H1 (cell line): Measurements from ENCODE around the gene ASTN2. TPM values are rescaled to one million over a fixed set of nuclear protein-coding genes. Genes with fewer than 3 reads are reported as not detected.

ENCODE experiments used
- CTCF ChIA-PET: fragments of 300-600 bp; sonication (Branson Sonifier 250); formaldehyde crosslinking; loops from one replicate; lab custom pipeline; 2021; ENCODE audit not compliant: partially characterized antibody; lab: Charles Lee
- POLR2A ChIA-PET: fragments of 300-600 bp; sonication (Branson Sonifier 250); formaldehyde crosslinking; loops from one replicate; lab custom pipeline; 2021; ENCODE audit warnings: inconsistent platforms; ENCODE audit not compliant: partially characterized antibody; lab: Charles Lee
- DNase-seq, 2 experiments: peaks; one replicate each; pipeline versions ENCODE4 v3.0.0 to v3.0.0-alpha.2; 2010 to 2022; ENCODE audit warnings: low spot score in 2 of 2, low read depth in 1 of 2, mixed read lengths in 1 of 2
- FAIRE-seq: peaks from 2 replicates; lab custom pipeline; 2011; peaks lifted over from hg19 to GRCh38; lab: Jason Lieb, UNC
- H2AFZ ChIP-seq: 2 replicates; pipeline ENCODE4 v1.8.1; 2012; ENCODE audit warnings: low read length, inconsistent platforms
- H2AK5ac ChIP-seq: 2 replicates; pipeline ENCODE4 v1.6.1; 2013; ENCODE audit warnings: low read depth, low read length
- H2BK120ac ChIP-seq: replicated peaks from 2 replicates; pipeline ENCODE3; 2013; ENCODE audit warnings: low read depth, low read length, inconsistent platforms
- H2BK12ac ChIP-seq: 2 replicates; pipeline ENCODE4 v1.6.1; 2013; ENCODE audit warnings: low read depth, low read length
- H2BK15ac ChIP-seq: 2 replicates; pipeline ENCODE4 v1.6.1; 2013; ENCODE audit warnings: low read length
- H2BK20ac ChIP-seq: 2 replicates; pipeline ENCODE4 v1.6.1; 2013; ENCODE audit warnings: low read length
- H2BK5ac ChIP-seq: 2 replicates; pipeline ENCODE4 v1.6.1; 2013; ENCODE audit warnings: low read depth, low read length
- H3K14ac ChIP-seq: 2 replicates; pipeline ENCODE4 v1.6.1; 2013; ENCODE audit warnings: inconsistent platforms; ENCODE audit not compliant: insufficient read length
- H3K18ac ChIP-seq: 2 replicates; pipeline ENCODE4 v1.6.1; 2013; ENCODE audit warnings: low read length; ENCODE audit errors: extremely low read depth
- H3K23ac ChIP-seq: 2 replicates; pipeline ENCODE4 v1.6.1; 2013; ENCODE audit warnings: inconsistent platforms; ENCODE audit not compliant: insufficient read length
- H3K23me2 ChIP-seq: 2 replicates; pipeline ENCODE4 v1.6.1; 2013; ENCODE audit warnings: low read depth, low read length
- H3K27ac ChIP-seq: 2 replicates; pipeline ENCODE4 v1.6.1; 2011; ENCODE audit warnings: low read depth, low read length, inconsistent platforms
- H3K27me3 ChIP-seq, 4 experiments: replicated peaks in 1 of 4; 1 replicate in 1 of 4; 2 replicates in 3 of 4; pipeline versions ENCODE4 v1.6.1 to v1.8.1; 2011 to 2013; ENCODE audit warnings: low read length in 3 of 4, mild to moderate bottlenecking in 3 of 4, inconsistent platforms in 2 of 4, mixed read lengths in 2 of 4, moderate library complexity in 1 of 4; ENCODE audit not compliant: control insufficient read depth in 3 of 4, insufficient read depth in 3 of 4; ENCODE audit errors: extremely low read depth in 1 of 4
- H3K36me3 ChIP-seq, 4 experiments: 2 replicates each; pipeline versions ENCODE4 v1.6.1 to v1.8.1; 2011 to 2013; ENCODE audit warnings: mild to moderate bottlenecking in 4 of 4, low read length in 3 of 4, moderate library complexity in 2 of 4, control low read depth in 1 of 4, inconsistent platforms in 1 of 4; ENCODE audit not compliant: insufficient read depth in 4 of 4, control insufficient read depth in 2 of 4
- H3K4ac ChIP-seq: replicated peaks from 2 replicates; pipeline ENCODE3; 2013; ENCODE audit warnings: low read length, low read depth, mixed read lengths, inconsistent platforms; ENCODE audit not compliant: insufficient read length
- H3K4me1 ChIP-seq, 4 experiments: replicated peaks in 1 of 4; 1 replicate in 1 of 4; 2 replicates in 3 of 4; pipeline versions ENCODE4 v1.6.1 to v1.8.1; 2011 to 2013; ENCODE audit warnings: low read length in 3 of 4, inconsistent platforms in 2 of 4, mixed read lengths in 1 of 4; ENCODE audit not compliant: insufficient read depth in 4 of 4, control insufficient read depth in 3 of 4
- H3K4me2 ChIP-seq, 2 experiments: 2 replicates each; pipeline versions ENCODE4 v1.6.1 to v1.8.1; 2011 to 2013; ENCODE audit warnings: low read depth in 2 of 2, low read length in 2 of 2, control low read depth in 1 of 2, inconsistent platforms in 1 of 2, mild to moderate bottlenecking in 1 of 2; ENCODE audit not compliant: insufficient read depth in 1 of 2
- H3K4me3 ChIP-seq, 4 experiments: fragments of 200-600, 300-600 bp in 1 of 4; sonication (generic), shearing (Covaris generic), sonication (Bioruptor Twin) in 1 of 4; 2 replicates each; pipeline versions ENCODE4 v1.5.1 to v1.8.1; 2011 to 2016; ENCODE audit warnings: low read length in 4 of 4, low read depth in 3 of 4, control low read depth in 2 of 4, inconsistent platforms in 2 of 4, mild to moderate bottlenecking in 2 of 4, mixed read lengths in 1 of 4, moderate library complexity in 1 of 4; ENCODE audit not compliant: insufficient read depth in 2 of 4; ENCODE audit errors: extremely low read depth in 1 of 4
- H3K56ac ChIP-seq: replicated peaks from 2 replicates; pipeline ENCODE3; 2013; ENCODE audit warnings: low read depth, mild to moderate bottlenecking, mixed read lengths, low read length, inconsistent platforms; ENCODE audit not compliant: insufficient read length
- H3K79me1 ChIP-seq: 2 replicates; pipeline ENCODE4 v1.6.1; 2013; ENCODE audit warnings: low read depth, low read length, control low read depth
- H3K79me2 ChIP-seq, 2 experiments: 2 replicates each; pipeline versions ENCODE4 v1.6.1 to v1.8.1; 2012 to 2013; ENCODE audit warnings: low read length in 2 of 2, mild to moderate bottlenecking in 2 of 2, inconsistent platforms in 1 of 2; ENCODE audit not compliant: insufficient read depth in 2 of 2, control insufficient read depth in 1 of 2
- H3K9ac ChIP-seq, 4 experiments: replicated peaks in 1 of 4; 1 replicate in 1 of 4; 2 replicates in 3 of 4; pipeline versions ENCODE4 v1.6.1 to v1.8.1; 2011 to 2013; ENCODE audit warnings: low read depth in 3 of 4, low read length in 3 of 4, control low read depth in 2 of 4, mild to moderate bottlenecking in 2 of 4, moderate library complexity in 2 of 4, inconsistent platforms in 1 of 4; ENCODE audit errors: extremely low read depth in 1 of 4
- H3K9me3 ChIP-seq, 2 experiments: 2 replicates each; pipeline versions ENCODE4 v1.6.1 to v1.8.1; 2012 to 2013; ENCODE audit warnings: mild to moderate bottlenecking in 2 of 2, moderate library complexity in 2 of 2, control low read depth in 1 of 2, inconsistent platforms in 1 of 2, low read depth in 1 of 2, low read length in 1 of 2, mixed read lengths in 1 of 2; ENCODE audit not compliant: insufficient read depth in 2 of 2
- H4K20me1 ChIP-seq, 2 experiments: replicated peaks in 1 of 2; 2 replicates each; pipeline versions ENCODE3 to v1.8.1; 2011 to 2013; ENCODE audit warnings: inconsistent platforms in 2 of 2, low read length in 2 of 2, mild to moderate bottlenecking in 1 of 2; ENCODE audit not compliant: insufficient read depth in 2 of 2, control insufficient read depth in 1 of 2
- H4K5ac ChIP-seq: 2 replicates; pipeline ENCODE4 v1.6.1; 2013; ENCODE audit warnings: low read length, low read depth, mixed read lengths, inconsistent platforms; ENCODE audit not compliant: insufficient read length
- H4K8ac ChIP-seq: 2 replicates; pipeline ENCODE4 v1.8.0; 2013; ENCODE audit warnings: mild to moderate bottlenecking, moderate library complexity, low read length, inconsistent platforms; ENCODE audit not compliant: insufficient read depth; ENCODE audit errors: extremely low read depth
- H4K91ac ChIP-seq: replicated peaks from 2 replicates; pipeline ENCODE3; 2013; ENCODE audit warnings: low read length, mixed read lengths, inconsistent platforms; ENCODE audit not compliant: insufficient read length
- BRCA1 ChIP-seq: IDR thresholded peaks from 2 replicates; pipeline ENCODE4 v1.6.1; 2012; ENCODE audit warnings: low read depth, low read length, improper control_type of control experiment
- FOSL1 ChIP-seq: IDR thresholded peaks from 2 replicates; pipeline ENCODE4 v1.6.1; 2011; ENCODE audit warnings: mild to moderate bottlenecking, low read depth, low read length, moderate library complexity; ENCODE audit not compliant: insufficient read depth
- GABPA ChIP-seq: IDR thresholded peaks from 2 replicates; pipeline ENCODE4 v1.6.1; 2011; ENCODE audit warnings: mild to moderate bottlenecking, low read length, moderate library complexity, borderline replicate concordance; ENCODE audit not compliant: insufficient read depth
- NRF1 ChIP-seq: IDR thresholded peaks from 2 replicates; pipeline ENCODE4 v1.6.1; 2011; ENCODE audit warnings: mild to moderate bottlenecking, low read depth, low read length, improper control_type of control experiment
- POLR2AphosphoS5 ChIP-seq: IDR thresholded peaks from 2 replicates; pipeline ENCODE4 v1.6.1; 2011; ENCODE audit warnings: low read depth, low read length
- SAP30 ChIP-seq: fragments of 300-600 bp; sonication (generic); IDR thresholded peaks from 2 replicates; pipeline ENCODE4 v1.7.1; 2012; ENCODE audit warnings: low read length, moderate library complexity, mild to moderate bottlenecking, inconsistent platforms; ENCODE audit not compliant: insufficient read depth, insufficient replicate concordance
- SRF ChIP-seq: IDR thresholded peaks from 2 replicates; pipeline ENCODE4 v1.6.1; 2011; ENCODE audit warnings: mild to moderate bottlenecking, low read depth, low read length, moderate library complexity
- SUZ12 ChIP-seq: fragments of 200-600 bp; sonication (generic); IDR thresholded peaks from 2 replicates; pipeline ENCODE4 v1.6.1; 2012; ENCODE audit warnings: mild to moderate bottlenecking, inconsistent platforms, low read length, moderate library complexity, mixed read lengths
- TAF1 ChIP-seq: IDR thresholded peaks from 2 replicates; pipeline ENCODE4 v1.6.1; 2011; ENCODE audit warnings: mild to moderate bottlenecking, low read depth, low read length
- WGBS, 2 experiments: shearing (Covaris generic) in 1 of 2; methylation state at CpG; one replicate each; pipeline versions ENCODE4 v1.1.6 to v1.1.7; 2013 to 2015; ENCODE audit warnings: low lambda C conversion rate in 2 of 2, mixed read lengths in 2 of 2, inconsistent platforms in 1 of 2, low coverage in 1 of 2, missing lambda C conversion rate in 1 of 2; ENCODE audit not compliant: insufficient replicate concordance in 2 of 2, insufficient coverage in 1 of 2, insufficient read length in 1 of 2; ENCODE audit errors: extremely low coverage in 1 of 2, missing lambda C conversion rate in 1 of 2; 5-methylcytosine and 5-hydroxymethylcytosine counted together
- polyA plus RNA-seq, 7 experiments: library from polyadenylated mRNA; depleted of rRNA in 3 of 7; stranded (reverse) in 5 of 7; unstranded in 2 of 7; fragments of >200 nt in 5 of 7; fragments of 200-250 nt in 2 of 7; gene quantifications; 1 replicate in 5 of 7; 2 replicates in 1 of 7; 4 replicates in 1 of 7; pipeline versions ENCODE4 v1.2.1 to v1.2.3, GENCODE V29; 2011 to 2013; ENCODE audit warnings: missing spikeins in 2 of 7, mixed read lengths in 2 of 7
- total RNA-seq: library from RNA; stranded (reverse); fragmentation: NEBNext Ultra II Directional; extraction: Animal tissue kit (Norgen Biotek cat#: 25700); gene quantifications from 2 replicates; pipeline ENCODE4 v1.2.1, GENCODE V29; 2021
- TF ChIP-seq, protein P1 (sequence below): IDR thresholded peaks from 2 replicates; pipeline ENCODE4 v1.6.1; 2012; ENCODE audit warnings: inconsistent platforms
- TF ChIP-seq, protein P2 (sequence below): IDR thresholded peaks from 2 replicates; pipeline ENCODE4 v1.6.1; 2011; ENCODE audit warnings: low read length, improper control_type of control experiment

The ASTN2 gene
- total and polyA plus RNA-seq, 2 of the 8 experiments (the other 6 are each of a cell fraction or from before 2014, with no cell fraction given) = 8.2 to 13.7 TPM

DNA sequence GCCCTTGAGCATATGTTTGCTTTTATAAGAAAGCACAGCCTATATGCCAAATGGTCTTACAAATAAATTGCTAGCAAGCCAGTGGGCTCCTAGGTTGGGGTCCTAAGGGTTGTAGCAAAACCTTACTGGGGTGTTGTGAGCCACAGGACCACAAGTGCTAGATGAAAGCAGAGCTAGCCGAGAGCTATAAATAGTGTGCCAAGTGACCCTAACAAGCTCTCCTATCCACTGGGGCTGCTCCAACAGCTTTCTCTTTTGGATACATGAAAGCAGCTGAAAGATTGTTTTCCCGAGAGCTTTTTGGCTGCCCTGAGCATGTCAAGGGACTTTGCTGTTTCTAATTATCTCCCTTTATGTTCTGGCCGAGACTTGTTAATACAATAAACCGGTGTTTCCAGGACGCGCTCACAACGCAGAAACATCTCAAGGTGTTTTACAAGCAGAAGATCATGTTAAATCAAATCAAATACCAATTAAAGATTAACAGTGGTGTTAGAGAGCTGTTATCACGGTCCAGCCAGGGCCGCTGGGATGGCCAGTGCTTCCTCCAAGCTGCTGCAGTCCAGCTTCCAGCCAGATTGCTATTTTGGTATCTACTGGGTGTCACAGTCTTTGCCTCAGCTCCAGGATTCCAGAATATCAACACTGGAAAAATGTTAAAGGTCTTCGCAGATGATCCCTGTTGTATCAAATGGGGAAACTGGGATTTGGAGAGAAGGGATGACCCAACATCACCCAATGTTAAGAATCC, 351.0 kb downstream of the ASTN2 start:
- no peaks in the 10 kb centered on the region for H3K23me2 ChIP-seq
- POLR2A ChIA-PET = no interaction called here
- FAIRE-seq = no peak

More for the DNA sequence above, 351.0 kb downstream of the ASTN2 start:
- Histone ChIP-seq H4K20me1 (no peaks in the 10 kb centered on the region), H4K8ac (no peak overlapping the region), H3K79me1 (no peaks in the 10 kb centered on the region), H4K5ac (no peak overlapping the region), H3K4me2 (no peak overlapping the region), H3K27ac (no peak overlapping the region), H2AFZ (no peak overlapping the region), H3K18ac (no peak overlapping the region), H3K4me1 (no peaks in the 10 kb centered on the region), H3K27me3 (no peaks in the 10 kb centered on the region), H2AK5ac (no peak overlapping the region), H3K9me3 (no peaks in the 10 kb centered on the region), H3K36me3 (no peaks in the 10 kb centered on the region), H3K23ac (no peak overlapping the region), H3K9ac (no peak overlapping the region), H2BK20ac (no peak overlapping the region), H3K14ac (no peak overlapping the region), H2BK12ac (no peak overlapping the region), H2BK120ac (no peak overlapping the region), H2BK5ac (no peak overlapping the region), H3K4ac (no peak overlapping the region), H3K4me3 (no peak overlapping the region), H3K79me2 (no peaks in the 10 kb centered on the region), H3K56ac (no peak overlapping the region), H4K91ac (no peak overlapping the region), H2BK15ac (no peak overlapping the region)
- WGBS, 2 experiments = 96% methylated on average over 10 of the region's 10 CpGs; no CpG with 5 or more reads in 1 of the 2 experiments
- no peak for DNase-seq
- no peak for TF ChIP-seq SAP30
- no peak for TF ChIP-seq SUZ12
- TF ChIP-seq, protein P1, sequence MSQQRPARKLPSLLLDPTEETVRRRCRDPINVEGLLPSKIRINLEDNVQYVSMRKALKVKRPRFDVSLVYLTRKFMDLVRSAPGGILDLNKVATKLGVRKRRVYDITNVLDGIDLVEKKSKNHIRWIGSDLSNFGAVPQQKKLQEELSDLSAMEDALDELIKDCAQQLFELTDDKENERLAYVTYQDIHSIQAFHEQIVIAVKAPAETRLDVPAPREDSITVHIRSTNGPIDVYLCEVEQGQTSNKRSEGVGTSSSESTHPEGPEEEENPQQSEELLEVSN = no peak
- no peak for TF ChIP-seq BRCA1
- TF ChIP-seq POLR2AphosphoS5 = no peak
- no peak for TF ChIP-seq NRF1
- TF ChIP-seq, protein P2, sequence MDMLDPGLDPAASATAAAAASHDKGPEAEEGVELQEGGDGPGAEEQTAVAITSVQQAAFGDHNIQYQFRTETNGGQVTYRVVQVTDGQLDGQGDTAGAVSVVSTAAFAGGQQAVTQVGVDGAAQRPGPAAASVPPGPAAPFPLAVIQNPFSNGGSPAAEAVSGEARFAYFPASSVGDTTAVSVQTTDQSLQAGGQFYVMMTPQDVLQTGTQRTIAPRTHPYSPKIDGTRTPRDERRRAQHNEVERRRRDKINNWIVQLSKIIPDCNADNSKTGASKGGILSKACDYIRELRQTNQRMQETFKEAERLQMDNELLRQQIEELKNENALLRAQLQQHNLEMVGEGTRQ = no peak
- no peak for TF ChIP-seq SRF
- TF ChIP-seq GABPA = no peak
- no peak for TF ChIP-seq FOSL1
- TF ChIP-seq TAF1 = no peak
- CTCF ChIA-PET = interaction anchor here (0.8 kb wide), 1 partner anchor 8 kb away, joined by 3 read pairs; no protein-coding TSS in a partner anchor
